Stimulated activated CD4-positive, alpha-beta T cell treated with anti-CD3 and anti-CD28 coated beads, Interleukin-2, amount 100 ng/mL, for 24 hours (primary cell): ENCODE data around the gene SLC12A1.
"Not testable (repeated sequence)": the region's sequence is repeated elsewhere in the genome, so short reads cannot be mapped to it uniquely, and the experiment has no call there.

Experiments
- DNase-seq, 2 donors: peaks; one replicate each; pipeline ENCODE4 v3.0.0-alpha.2; 2020

The SLC12A1 gene

GRCh38 chr15:48315041-48315440, 108.9 kb downstream of the SLC12A1 start:
- no peak for DNase-seq

- DNase-seq, result no peak
These were observed 111.1 kb downstream of the SLC12A1 start for GRCh38 chr15:48317221-48317620.

GRCh38 chr15:48318131-48318530, 112.0 kb downstream of the SLC12A1 start:
- no peak for DNase-seq

- DNase-seq, result no peak
These were observed 117.2 kb downstream of the SLC12A1 start for GRCh38 chr15:48323294-48323693.

GRCh38 chr15:48324949-48325348, 118.8 kb downstream of the SLC12A1 start:
- no peak for DNase-seq

- DNase-seq, result no peak
These were observed 119.3 kb downstream of the SLC12A1 start for GRCh38 chr15:48325400-48325799.

- not testable (repeated sequence) for DNase-seq
These were observed 120.1 kb downstream of the SLC12A1 start for GRCh38 chr15:48326180-48326579.

GRCh38 chr15:48330105-48330785, 124.1 kb downstream of the SLC12A1 start:
- no peak for DNase-seq

- DNase-seq, result peak; percentile 83 to 85
These were observed 125.0 kb downstream of the SLC12A1 start, which contains the start of gene DUT for GRCh38 chr15:48330855-48331795. Gene DUT, plus strand, starts transcription at chr15:48331429. Its CDS starts 87 bp downstream, at chr15:48331516.

GRCh38 chr15:48331796-48332641, 125.9 kb downstream of the SLC12A1 start:
- peak; percentile 80 to 81 for DNase-seq

GRCh38 chr15:48332642-48333034, 126.5 kb downstream of the SLC12A1 start:
- peak; percentile 8 to 19 for DNase-seq

GRCh38 chr15:48333540-48333939, 127.4 kb downstream of the SLC12A1 start:
- no peak for DNase-seq

- no peak for DNase-seq
These were observed 128.2 kb downstream of the SLC12A1 start for GRCh38 chr15:48334260-48334659.

GRCh38 chr15:48336940-48337339, 130.8 kb downstream of the SLC12A1 start:
- no peak for DNase-seq

- DNase-seq, result no peak
These were observed 131.5 kb downstream of the SLC12A1 start for GRCh38 chr15:48337607-48338006.

- DNase-seq, result no peak
These were observed 134.0 kb downstream of the SLC12A1 start for GRCh38 chr15:48340111-48340510.

GRCh38 chr15:48343865-48344264, 137.8 kb downstream of the SLC12A1 start:
- no peak for DNase-seq

GRCh38 chr15:48345516-48345915, 139.4 kb downstream of the SLC12A1 start:
- DNase-seq, result no peak

- peak; percentile 45 to 56 for DNase-seq
These were observed 146.5 kb downstream of the SLC12A1 start for GRCh38 chr15:48352474-48353072.
